ENCODE results near the gene ADCY10. TPM values are rescaled to one million over a fixed set of nuclear protein-coding genes. Genes with fewer than 3 reads are reported as not detected.
"Not testable (repeated sequence)": the region's sequence is repeated elsewhere in the genome, so short reads cannot be mapped to it uniquely, and the experiment has no call there.

The ADCY10 gene
- polyA plus RNA-seq, 1 donor = 0.25 TPM

DNA sequence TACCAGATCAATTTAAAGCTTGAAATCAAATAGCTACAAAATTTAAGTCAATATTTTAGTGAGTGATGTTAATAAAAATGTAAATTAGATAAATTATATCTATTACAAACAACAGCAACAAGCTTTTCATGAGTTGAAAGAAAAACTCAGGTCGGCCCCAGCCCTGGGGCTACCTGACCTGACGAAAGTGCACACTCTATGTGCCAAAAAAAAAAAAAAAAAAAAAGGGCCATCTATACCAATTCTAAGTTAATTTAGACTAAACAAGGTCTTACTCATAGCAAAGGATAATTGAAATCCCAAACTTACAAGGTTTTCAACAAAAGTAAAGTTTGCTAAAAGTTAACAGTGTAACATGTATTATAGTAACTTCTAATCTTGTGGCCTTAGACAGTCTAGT lies 47.6 kb downstream of the ADCY10 start:
- not testable (repeated sequence) for H3K27ac ChIP-seq (ENCODE audit: low read length); H3K4me1 ChIP-seq (ENCODE audit: control insufficient read depth, insufficient read depth, low read length); H3K9me3 ChIP-seq (ENCODE audit: control insufficient read depth, low read depth, low read length); H3K36me3 ChIP-seq (ENCODE audit: control insufficient read depth, insufficient read depth, low read length); H3K4me3 ChIP-seq (ENCODE audit: low read length); H3K27me3 ChIP-seq (ENCODE audit: control insufficient read depth, insufficient read depth, low read length); DNase-seq
- no CpG with 5 or more reads among the region's 2 CpGs for WGBS (ENCODE audit: insufficient coverage, low lambda C conversion rate)

DNA sequence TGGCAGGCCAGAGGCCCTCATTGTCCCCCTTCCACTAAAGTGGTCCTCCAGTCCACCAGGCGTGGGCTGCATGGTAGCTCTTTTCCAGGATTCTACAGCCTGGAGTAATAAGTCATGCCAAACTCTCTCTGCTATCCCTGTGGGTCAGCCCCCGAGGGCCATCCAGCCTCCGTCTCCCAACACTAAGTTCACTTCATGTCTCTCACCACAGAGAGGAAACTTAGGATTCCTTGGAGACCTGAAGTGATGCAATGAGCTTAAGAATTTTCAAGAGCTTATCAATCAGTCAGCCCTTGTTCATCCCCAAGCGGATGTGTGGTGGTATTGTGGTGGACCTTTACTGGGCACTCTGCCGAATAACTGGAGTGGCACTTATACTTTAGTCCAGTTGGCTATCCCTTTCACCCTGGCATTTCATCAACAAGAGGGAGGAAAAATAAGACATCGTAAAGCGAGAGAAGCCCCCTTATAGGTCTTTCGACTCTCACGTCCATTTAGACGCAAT lies 48.1 kb downstream of the ADCY10 start:
- not testable (repeated sequence) for DNase-seq; H3K27ac ChIP-seq (ENCODE audit: low read length); H3K36me3 ChIP-seq (ENCODE audit: control insufficient read depth, insufficient read depth, low read length); H3K9me3 ChIP-seq (ENCODE audit: control insufficient read depth, low read depth, low read length); H3K27me3 ChIP-seq (ENCODE audit: control insufficient read depth, insufficient read depth, low read length); H3K4me3 ChIP-seq (ENCODE audit: low read length); H3K4me1 ChIP-seq (ENCODE audit: control insufficient read depth, insufficient read depth, low read length)
- 100% methylated on average over 4 of the region's 10 CpGs for WGBS (ENCODE audit: insufficient coverage, low lambda C conversion rate)

DNA sequence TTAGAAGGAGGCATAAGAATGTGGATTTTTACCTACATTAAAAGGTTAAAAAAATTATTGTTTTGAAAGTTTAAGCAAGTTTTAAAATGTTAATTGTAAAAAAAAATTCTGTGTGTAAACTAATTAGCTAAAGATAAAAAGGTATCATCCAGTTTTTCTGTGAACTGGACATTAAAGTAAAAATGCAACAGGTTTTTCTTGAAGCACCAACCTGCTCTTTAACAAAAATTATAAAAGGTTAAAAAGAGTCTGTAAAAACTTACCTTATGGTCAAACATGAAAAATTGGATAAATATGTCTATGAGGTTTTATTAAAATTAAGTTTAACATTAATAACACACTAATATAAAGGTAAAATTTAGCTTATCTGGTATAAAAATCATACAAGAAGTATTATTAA lies 48.7 kb downstream of the ADCY10 start:
- H3K4me3 ChIP-seq (ENCODE audit: low read length); H3K9me3 ChIP-seq (ENCODE audit: control insufficient read depth, low read depth, low read length); H3K36me3 ChIP-seq (ENCODE audit: control insufficient read depth, insufficient read depth, low read length); H3K27me3 ChIP-seq (ENCODE audit: control insufficient read depth, insufficient read depth, low read length); H3K27ac ChIP-seq (ENCODE audit: low read length); DNase-seq; H3K4me1 ChIP-seq (ENCODE audit: control insufficient read depth, insufficient read depth, low read length): not testable (repeated sequence)

DNA sequence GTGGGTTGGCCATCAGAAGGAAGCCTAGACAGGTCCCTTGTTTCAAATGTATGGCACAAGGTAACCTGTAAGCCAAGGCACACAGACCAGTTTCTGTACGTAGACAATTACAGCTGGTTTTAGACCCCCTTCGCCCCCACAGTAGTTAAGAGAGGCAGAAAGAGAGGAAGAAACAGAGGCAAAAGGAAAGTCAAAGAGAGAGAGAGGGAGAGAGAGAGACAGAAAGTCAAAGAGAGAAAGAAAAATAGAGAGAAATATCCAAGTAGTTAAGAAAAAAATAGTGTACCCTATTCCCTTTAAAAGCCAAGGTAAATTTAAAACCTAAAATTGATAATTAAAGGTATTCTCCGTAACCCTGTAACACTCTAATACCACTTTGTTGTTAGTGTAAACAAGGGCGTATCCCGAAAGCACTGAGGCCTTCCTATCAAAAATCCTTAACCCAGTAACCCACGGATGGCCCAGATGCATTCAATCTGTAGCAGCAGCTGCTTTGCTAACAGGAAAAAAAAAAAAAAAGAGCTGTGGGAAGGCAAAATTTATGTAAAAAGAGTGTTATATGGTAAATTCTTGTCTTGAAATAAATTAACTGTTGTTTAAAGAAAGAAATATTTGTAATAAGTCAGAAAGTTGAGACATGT lies 49.4 kb downstream of the ADCY10 start:
- no peak overlapping the region for H3K27ac ChIP-seq (ENCODE audit: low read length)
- WGBS (ENCODE audit: insufficient coverage, low lambda C conversion rate) = 71% methylated on average over 4 of the region's 6 CpGs
- H3K9me3 ChIP-seq (ENCODE audit: control insufficient read depth, low read depth, low read length) = no peaks in the 10 kb centered on the region
- no peaks in the 10 kb centered on the region for H3K27me3 ChIP-seq (ENCODE audit: control insufficient read depth, insufficient read depth, low read length)
- H3K4me1 ChIP-seq (ENCODE audit: control insufficient read depth, insufficient read depth, low read length) = peaks cover 4% of the 10 kb centered on the region
- no peak overlapping the region for H3K4me3 ChIP-seq (ENCODE audit: low read length)
- DNase-seq = no peak
- no peaks in the 10 kb centered on the region for H3K36me3 ChIP-seq (ENCODE audit: control insufficient read depth, insufficient read depth, low read length)

DNA sequence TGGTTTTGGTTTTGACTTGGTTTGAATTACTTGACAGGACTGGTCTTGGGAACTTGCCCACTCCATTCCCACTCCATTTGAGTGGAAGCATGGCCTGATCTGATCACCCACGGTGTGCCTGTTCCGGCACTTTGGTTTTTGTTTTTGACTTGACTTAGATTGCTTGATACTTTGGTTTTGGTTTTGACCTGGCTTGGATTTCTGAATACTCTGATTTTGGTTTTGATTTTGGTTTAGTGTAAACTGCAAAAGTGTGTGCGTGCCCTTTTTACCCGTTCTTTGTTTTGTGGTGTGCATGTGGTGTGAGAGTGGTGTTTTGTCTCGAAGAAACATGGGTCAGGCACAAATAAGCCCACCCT lies 50.0 kb downstream of the ADCY10 start:
- H3K4me1 ChIP-seq (ENCODE audit: control insufficient read depth, insufficient read depth, low read length) = peaks cover 4% of the 10 kb centered on the region
- H3K27ac ChIP-seq (ENCODE audit: low read length) = no peak overlapping the region
- 100% methylated on average over 2 of the region's 5 CpGs for WGBS (ENCODE audit: insufficient coverage, low lambda C conversion rate)
- H3K36me3 ChIP-seq (ENCODE audit: control insufficient read depth, insufficient read depth, low read length) = no peaks in the 10 kb centered on the region
- no peak overlapping the region for H3K4me3 ChIP-seq (ENCODE audit: low read length)
- no peaks in the 10 kb centered on the region for H3K27me3 ChIP-seq (ENCODE audit: control insufficient read depth, insufficient read depth, low read length)
- no peak for DNase-seq
- H3K9me3 ChIP-seq (ENCODE audit: control insufficient read depth, low read depth, low read length) = no peaks in the 10 kb centered on the region

DNA sequence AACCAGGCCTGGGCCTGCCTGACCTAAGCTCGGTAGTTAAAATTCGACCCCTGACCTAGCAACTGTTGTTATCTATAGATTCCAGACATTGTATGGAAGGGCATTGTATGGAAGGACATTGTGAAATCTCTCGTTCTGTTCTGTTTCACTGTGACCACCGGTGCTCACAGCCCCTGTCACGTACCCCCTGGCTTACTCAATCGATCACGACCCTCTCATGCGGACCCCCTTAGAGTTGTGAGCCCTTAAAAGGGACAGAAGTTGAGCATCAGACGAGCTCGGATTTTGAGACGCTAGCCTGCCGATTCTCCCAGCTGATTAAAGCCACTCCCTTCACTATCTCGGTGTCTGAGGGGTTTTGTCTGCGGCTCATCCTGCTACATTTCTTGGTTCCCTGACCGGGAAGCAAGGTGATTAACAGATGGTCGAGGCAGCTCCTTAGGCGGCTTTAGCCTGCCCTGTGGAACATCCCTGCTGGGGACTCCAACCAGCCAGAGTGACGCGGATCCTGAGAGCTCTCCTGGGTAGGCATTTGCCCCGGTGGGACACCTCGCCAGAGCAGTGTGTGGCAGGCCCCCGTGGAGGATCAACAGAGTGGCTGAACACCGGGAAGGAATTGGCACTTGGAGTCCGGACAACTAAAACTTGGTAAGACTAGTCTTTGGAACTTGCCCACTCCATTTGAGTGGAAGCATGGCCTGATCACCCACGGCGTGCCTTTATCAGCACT lies 50.6 kb downstream of the ADCY10 start:
- not testable (repeated sequence) for H3K27me3 ChIP-seq (ENCODE audit: control insufficient read depth, insufficient read depth, low read length)
- 100% methylated on average over 2 of the region's 26 CpGs for whole genome bisulfite sequencing (ENCODE audit: insufficient coverage, low lambda C conversion rate)

DNA sequence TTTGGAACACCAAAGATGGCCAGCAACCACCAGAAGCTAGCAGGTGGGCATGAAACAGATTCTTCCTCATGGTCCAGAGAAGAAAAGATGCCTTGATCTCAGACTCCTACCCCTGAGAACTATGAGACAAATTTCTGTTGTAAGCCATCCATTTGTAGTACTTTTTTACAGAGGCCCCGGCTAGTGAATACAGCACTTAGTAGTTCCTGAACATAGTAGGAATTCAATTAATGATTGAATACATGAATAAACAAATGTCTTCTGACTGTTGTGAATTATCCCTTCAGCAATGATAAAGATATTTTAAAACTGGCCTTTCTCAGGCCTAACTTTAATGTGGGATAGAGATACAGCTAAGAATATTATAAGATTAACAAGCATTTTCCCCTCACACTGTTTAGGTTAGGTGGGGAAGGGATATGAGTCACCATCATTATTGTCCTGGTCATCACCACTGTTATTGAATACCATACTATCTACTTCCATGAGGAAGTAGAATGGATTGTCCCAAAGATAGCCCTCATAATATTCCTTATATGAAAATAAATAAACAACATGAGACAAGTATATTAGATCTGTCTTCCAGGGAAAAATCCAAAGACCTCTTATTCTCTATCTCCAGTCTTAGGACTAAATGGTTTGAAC lies 51.4 kb downstream of the ADCY10 start:
- Histone ChIP-seq H3K36me3 (ENCODE audit: control insufficient read depth, insufficient read depth, low read length) (no peaks in the 10 kb centered on the region), H3K9me3 (ENCODE audit: control insufficient read depth, low read depth, low read length) (no peaks in the 10 kb centered on the region), H3K4me1 (ENCODE audit: control insufficient read depth, insufficient read depth, low read length) (no peaks in the 10 kb centered on the region), H3K27me3 (ENCODE audit: control insufficient read depth, insufficient read depth, low read length) (no peaks in the 10 kb centered on the region), H3K27ac (ENCODE audit: low read length) (no peak overlapping the region), H3K4me3 (ENCODE audit: low read length) (no peak overlapping the region)
- WGBS (ENCODE audit: insufficient coverage, low lambda C conversion rate) = 100% methylated on average over 1 of the region's 1 CpG
- no peak for DNase-seq

More for the DNA sequence above, 50.6 kb downstream of the ADCY10 start:
- not testable (repeated sequence) for H3K27ac ChIP-seq (ENCODE audit: low read length); H3K4me1 ChIP-seq (ENCODE audit: control insufficient read depth, insufficient read depth, low read length); DNase-seq; H3K4me3 ChIP-seq (ENCODE audit: low read length); H3K9me3 ChIP-seq (ENCODE audit: control insufficient read depth, low read depth, low read length); H3K36me3 ChIP-seq (ENCODE audit: control insufficient read depth, insufficient read depth, low read length)

DNA sequence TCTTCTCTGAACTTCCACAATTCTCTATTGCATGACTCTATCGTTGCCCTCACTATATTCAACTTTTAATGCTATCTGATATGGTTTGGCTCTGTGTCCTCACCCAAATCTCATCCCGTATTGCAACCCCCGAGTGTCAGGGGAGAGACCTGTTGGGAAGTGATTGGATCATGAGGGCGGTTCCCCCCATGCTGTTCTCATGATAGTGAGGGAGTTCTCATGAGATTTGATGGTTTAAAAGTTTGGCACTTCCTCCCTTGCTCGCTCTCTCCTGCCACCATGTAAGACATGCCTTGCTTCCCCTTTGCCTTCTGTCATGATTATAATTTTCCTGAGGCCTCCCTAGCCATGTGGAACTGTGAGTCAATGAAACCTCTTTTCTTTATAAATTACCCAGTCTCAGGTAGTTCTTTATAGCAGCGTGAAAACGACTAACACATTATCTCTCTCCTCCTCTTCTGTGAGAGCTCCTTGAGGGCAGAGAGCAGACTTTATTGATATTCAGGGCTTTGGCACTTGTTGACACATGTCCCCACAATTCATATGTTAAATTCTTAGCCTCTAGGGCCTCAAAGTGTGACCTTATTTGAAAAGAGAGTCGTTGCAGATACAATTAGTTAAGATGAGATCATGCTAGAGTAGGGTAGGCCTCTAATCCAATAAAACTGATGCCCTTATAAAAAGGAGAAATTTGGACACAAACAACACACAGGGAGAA lies 52.1 kb downstream of the ADCY10 start:
- H3K4me1 ChIP-seq (ENCODE audit: control insufficient read depth, insufficient read depth, low read length) = no peaks in the 10 kb centered on the region

DNA sequence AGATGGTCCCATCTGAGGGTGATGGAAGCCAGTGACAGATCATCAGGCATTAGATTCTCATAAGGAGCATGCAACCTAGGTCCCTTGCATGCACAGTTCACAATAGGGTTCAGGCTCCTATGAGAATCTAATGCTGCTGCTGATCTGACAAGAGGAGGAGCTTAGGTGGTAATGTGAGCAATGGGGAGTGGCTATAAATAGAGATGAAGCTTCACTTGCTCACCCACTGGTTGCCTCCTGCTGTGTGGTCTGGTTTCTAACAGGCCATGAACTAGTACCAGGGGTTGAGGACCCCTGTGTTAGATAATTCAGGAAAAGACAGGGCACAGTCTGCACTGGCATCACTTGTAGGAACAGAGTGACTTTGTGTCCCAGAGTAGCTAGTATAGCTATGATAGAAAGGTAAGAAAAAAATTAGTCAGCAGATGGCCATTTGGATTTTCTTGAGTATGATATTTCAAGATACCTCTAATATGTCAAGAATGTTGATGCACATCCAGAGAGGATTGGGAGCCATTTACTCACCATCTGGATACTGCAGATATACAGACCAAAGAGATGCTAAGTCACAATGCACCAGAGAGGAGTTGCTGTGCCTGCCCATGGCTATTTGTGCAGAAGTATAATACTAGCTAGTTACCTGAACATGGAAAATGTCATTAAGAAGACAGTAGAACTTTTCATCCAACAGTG lies 53.6 kb downstream of the ADCY10 start:
- Histone ChIP-seq H3K4me1 (ENCODE audit: control insufficient read depth, insufficient read depth, low read length) (no peaks in the 10 kb centered on the region), H3K9me3 (ENCODE audit: control insufficient read depth, low read depth, low read length) (no peaks in the 10 kb centered on the region), H3K36me3 (ENCODE audit: control insufficient read depth, insufficient read depth, low read length) (no peaks in the 10 kb centered on the region), H3K4me3 (ENCODE audit: low read length) (no peak overlapping the region), H3K27me3 (ENCODE audit: control insufficient read depth, insufficient read depth, low read length) (no peaks in the 10 kb centered on the region), H3K27ac (ENCODE audit: low read length) (no peak overlapping the region)
- DNase-seq = no peak

More for the DNA sequence above, 52.1 kb downstream of the ADCY10 start:
- no peak overlapping the region for H3K27ac ChIP-seq (ENCODE audit: low read length)
- no peaks in the 10 kb centered on the region for H3K36me3 ChIP-seq (ENCODE audit: control insufficient read depth, insufficient read depth, low read length)
- WGBS (ENCODE audit: insufficient coverage, low lambda C conversion rate) = 17% methylated on average over 1 of the region's 8 CpGs
- no peak overlapping the region for H3K4me3 ChIP-seq (ENCODE audit: low read length)
- no peaks in the 10 kb centered on the region for H3K9me3 ChIP-seq (ENCODE audit: control insufficient read depth, low read depth, low read length)
- H3K27me3 ChIP-seq (ENCODE audit: control insufficient read depth, insufficient read depth, low read length) = no peaks in the 10 kb centered on the region
- no peak for DNase-seq
